Mesenchymal stem cell (in vitro differentiated cells and primary cell): Measurements from ENCODE around the gene EXD3.

Experiments
- DNase-seq: peaks from one replicate; pipeline ENCODE4 v3.0.0-alpha.2; 2013
- H2AFZ ChIP-seq: one replicate; pipeline ENCODE4 v1.6.1; 2013; ENCODE audit warnings: low read depth, mild to moderate bottlenecking, control low read depth, inconsistent platforms, low read length, moderate library complexity
- H2AK5ac ChIP-seq: 2 replicates; pipeline ENCODE4 v1.6.1; 2013; ENCODE audit warnings: low read length, moderate library complexity, mild to moderate bottlenecking, inconsistent platforms; ENCODE audit not compliant: severe bottlenecking
- H2BK120ac ChIP-seq: one replicate; pipeline ENCODE4 v1.6.1; 2013; ENCODE audit warnings: low read depth, mild to moderate bottlenecking, inconsistent platforms, low read length, moderate library complexity
- H2BK12ac ChIP-seq, 2 experiments: one replicate each; pipeline ENCODE4 v1.6.1; 2013; ENCODE audit warnings: inconsistent platforms in 2 of 2, low read length in 2 of 2, mild to moderate bottlenecking in 2 of 2, moderate library complexity in 2 of 2, control low read depth in 1 of 2
- H2BK15ac ChIP-seq: one replicate; pipeline ENCODE4 v1.6.1; 2013; ENCODE audit warnings: mild to moderate bottlenecking, low read depth, inconsistent platforms; ENCODE audit not compliant: poor library complexity, severe bottlenecking
- H2BK5ac ChIP-seq: 2 replicates; pipeline ENCODE4 v1.6.1; 2013; ENCODE audit warnings: low read depth, mild to moderate bottlenecking, low read length, control low read depth, inconsistent platforms; ENCODE audit not compliant: poor library complexity, severe bottlenecking
- H3K14ac ChIP-seq, 2 experiments: one replicate each; pipeline ENCODE4 v1.6.1; 2013; ENCODE audit warnings: inconsistent platforms in 2 of 2, low read length in 2 of 2, control low read depth in 1 of 2, mild to moderate bottlenecking in 1 of 2, moderate library complexity in 1 of 2
- H3K18ac ChIP-seq, 2 experiments: one replicate each; pipeline ENCODE4 v1.6.1; 2013; ENCODE audit warnings: inconsistent platforms in 2 of 2, low read length in 2 of 2, control low read depth in 1 of 2, low read depth in 1 of 2, mild to moderate bottlenecking in 1 of 2
- H3K23ac ChIP-seq, 2 experiments: one replicate each; pipeline ENCODE4 v1.6.1; 2013; ENCODE audit warnings: inconsistent platforms in 2 of 2, low read length in 2 of 2, mild to moderate bottlenecking in 2 of 2, moderate library complexity in 2 of 2, control low read depth in 1 of 2
- H3K27ac ChIP-seq: 2 replicates; pipeline ENCODE4 v1.5.1; 2013; ENCODE audit warnings: mild to moderate bottlenecking, moderate library complexity, low read length, control low read depth, inconsistent platforms; ENCODE audit not compliant: poor library complexity, severe bottlenecking
- H3K27me3 ChIP-seq, 2 experiments: 2 replicates each; pipeline versions ENCODE4 v1.6.1 to v1.7.0; 2013; ENCODE audit warnings: low read length in 2 of 2, mild to moderate bottlenecking in 2 of 2, moderate library complexity in 2 of 2, control low read depth in 1 of 2, inconsistent platforms in 1 of 2; ENCODE audit not compliant: control insufficient read depth in 1 of 2, insufficient read depth in 1 of 2
- H3K36me3 ChIP-seq, 2 experiments: 2 replicates each; pipeline versions ENCODE4 v1.6.1 to v1.7.0; 2013; ENCODE audit warnings: low read length in 2 of 2, control low read depth in 1 of 2, inconsistent platforms in 1 of 2, low read depth in 1 of 2, mild to moderate bottlenecking in 1 of 2; ENCODE audit not compliant: insufficient read depth in 2 of 2, control insufficient read depth in 1 of 2
- H3K4ac ChIP-seq, 2 experiments: one replicate each; pipeline ENCODE4 v1.6.1; 2013; ENCODE audit warnings: inconsistent platforms in 2 of 2, low read length in 2 of 2, mild to moderate bottlenecking in 2 of 2, moderate library complexity in 2 of 2, control low read depth in 1 of 2, low read depth in 1 of 2
- H3K4me1 ChIP-seq: 2 replicates; pipeline ENCODE4 v1.6.1; 2013; ENCODE audit warnings: low read depth, low read length, control low read depth; ENCODE audit not compliant: control insufficient read depth, insufficient read depth
- H3K4me2 ChIP-seq: 2 replicates; pipeline ENCODE4 v1.6.1; 2013; ENCODE audit warnings: low read length, mild to moderate bottlenecking, inconsistent platforms; ENCODE audit not compliant: poor library complexity, severe bottlenecking
- H3K4me3 ChIP-seq, 2 experiments: 2 replicates each; pipeline versions ENCODE4 v1.5.1 to v1.7.0; 2013; ENCODE audit warnings: low read length in 2 of 2, mild to moderate bottlenecking in 2 of 2, control low read depth in 1 of 2, low read depth in 1 of 2; ENCODE audit not compliant: insufficient read depth in 1 of 2
- H3K79me1 ChIP-seq: replicated peaks from 2 replicates; pipeline ENCODE4 v1.6.1; 2013; ENCODE audit warnings: mild to moderate bottlenecking, control low read depth, low read length, inconsistent platforms; ENCODE audit not compliant: poor library complexity, severe bottlenecking
- H3K9ac ChIP-seq: 2 replicates; pipeline ENCODE4 v1.7.0; 2013; ENCODE audit warnings: mild to moderate bottlenecking, low read length, moderate library complexity
- H3K9me3 ChIP-seq: 2 replicates; pipeline ENCODE4 v1.7.0; 2013; ENCODE audit warnings: mild to moderate bottlenecking, low read length; ENCODE audit not compliant: control insufficient read depth
- H4K8ac ChIP-seq: one replicate; pipeline ENCODE4 v1.6.1; 2013; ENCODE audit warnings: inconsistent platforms, mild to moderate bottlenecking, low read length, moderate library complexity
- H4K91ac ChIP-seq: one replicate; pipeline ENCODE4 v1.6.1; 2013; ENCODE audit warnings: mild to moderate bottlenecking, low read length, inconsistent platforms
- WGBS: methylation state at CpG from one replicate; pipeline ENCODE4 v1.1.7; 2013; ENCODE audit warnings: mixed read lengths; 5-methylcytosine and 5-hydroxymethylcytosine counted together

Gene EXD3

GRCh38 chr9:137447722-137448601 lies 25.0 kb upstream of the EXD3 start:
- Histone ChIP-seq H2BK15ac (no peak overlapping the region), H2AK5ac (no peak overlapping the region), H2BK5ac (no peak overlapping the region), H3K27me3 (peaks cover 0 to under 1% of the 10 kb centered on the region in 2 experiments), H2BK12ac (no peak overlapping the region), H3K14ac (no peak overlapping the region), H4K91ac (peak overlapping the region; percentile 65), H3K4me3 (no peak overlapping the region), H3K9ac (no peak overlapping the region), H3K27ac (no peak overlapping the region), H3K9me3 (no peaks in the 10 kb centered on the region), H3K23ac (no peak overlapping the region), H2BK120ac (no peak overlapping the region), H3K18ac (no peak overlapping the region), H3K79me1 (peaks cover 4% of the 10 kb centered on the region), H4K8ac (no peak overlapping the region), H3K4ac (no peak overlapping the region), H2AFZ (no peak overlapping the region), H3K4me1 (peaks cover 10% of the 10 kb centered on the region), H3K36me3 (peaks cover 12 to 48% of the 10 kb centered on the region in 2 experiments), H3K4me2 (no peak overlapping the region)
- no peak for DNase-seq
- WGBS, result 93% methylated on average over 27 of the region's 27 CpGs

GRCh38 chr9:137446851-137447471 lies 24.0 kb upstream of the EXD3 start:
- Histone ChIP-seq H3K36me3 (peaks cover 12 to 38% of the 10 kb centered on the region in 2 experiments), H3K4me2 (no peak overlapping the region), H3K4me1 (peaks cover 10% of the 10 kb centered on the region), H2BK12ac (no peak overlapping the region), H4K91ac (peak overlapping the region; percentile 3), H2BK5ac (no peak overlapping the region), H3K27ac (no peak overlapping the region), H3K79me1 (no peaks in the 10 kb centered on the region), H4K8ac (no peak overlapping the region), H3K14ac (no peak overlapping the region), H2BK120ac (no peak overlapping the region), H3K23ac (no peak overlapping the region), H3K4ac (no peak overlapping the region), H2AFZ (no peak overlapping the region), H3K9ac (peak overlapping the region; percentile 54), H3K27me3 (peaks cover 0 to 6% of the 10 kb centered on the region in 2 experiments), H3K9me3 (no peaks in the 10 kb centered on the region), H3K18ac (no peak overlapping the region), H3K4me3 (peak overlapping the region in 1 of 2 experiments; percentile 29), H2AK5ac (no peak overlapping the region), H2BK15ac (no peak overlapping the region)
- no peak for DNase-seq
- 93% methylated on average over 21 of the region's 21 CpGs for WGBS

GRCh38 chr9:137445930-137446431 lies 23.0 kb upstream of the EXD3 start:
- Histone ChIP-seq H2BK12ac (no peak overlapping the region), H2BK15ac (no peak overlapping the region), H3K27me3 (peaks cover 0 to 7% of the 10 kb centered on the region in 2 experiments), H3K36me3 (peaks cover 12 to 35% of the 10 kb centered on the region in 2 experiments), H3K4me1 (peaks cover 16% of the 10 kb centered on the region), H3K4ac (no peak overlapping the region), H2BK120ac (no peak overlapping the region), H2BK5ac (no peak overlapping the region), H3K14ac (no peak overlapping the region), H3K79me1 (no peaks in the 10 kb centered on the region), H3K23ac (no peak overlapping the region), H3K18ac (no peak overlapping the region), H3K27ac (no peak overlapping the region), H2AFZ (no peak overlapping the region), H4K91ac (no peak overlapping the region), H4K8ac (no peak overlapping the region), H3K9me3 (no peaks in the 10 kb centered on the region), H3K9ac (peak overlapping the region; percentile 17), H3K4me2 (no peak overlapping the region), H3K4me3 (peak overlapping the region in 1 of 2 experiments; percentile 29), H2AK5ac (no peak overlapping the region)
- WGBS, result 86% methylated on average over 19 of the region's 19 CpGs
- no peak for DNase-seq

GRCh38 chr9:137445275-137445807 lies 22.4 kb upstream of the EXD3 start:
- Histone ChIP-seq H3K23ac (no peak overlapping the region), H3K79me1 (no peaks in the 10 kb centered on the region), H2AFZ (no peak overlapping the region), H2BK15ac (no peak overlapping the region), H2BK12ac (no peak overlapping the region), H3K4me1 (peaks cover 16% of the 10 kb centered on the region), H3K4me2 (no peak overlapping the region), H2BK120ac (no peak overlapping the region), H3K27ac (no peak overlapping the region), H2AK5ac (no peak overlapping the region), H3K36me3 (peaks cover 12 to 34% of the 10 kb centered on the region in 2 experiments), H2BK5ac (no peak overlapping the region), H3K4me3 (no peak overlapping the region), H3K27me3 (peaks cover 0 to 7% of the 10 kb centered on the region in 2 experiments), H3K18ac (no peak overlapping the region), H4K91ac (no peak overlapping the region), H3K4ac (no peak overlapping the region), H4K8ac (no peak overlapping the region), H3K9ac (peak overlapping the region; percentile 53), H3K9me3 (no peaks in the 10 kb centered on the region), H3K14ac (no peak overlapping the region)
- WGBS, result 34% methylated on average over 13 of the region's 14 CpGs
- peak; percentile 81 for DNase-seq
